GM18870 (cell line): ENCODE data around the gene FILIP1L.
A peak's percentile ranks its signal among the peaks of the same experiment; 100 is the strongest.

ENCODE experiments used
- ATAC-seq: cut with Tn5 transposase; IDR thresholded peaks from one replicate; pipeline ENCODE4 v1.9.1; 2021; ENCODE audit warnings: moderate library complexity; ENCODE audit not compliant: unreplicated experiment

The FILIP1L gene

DNA sequence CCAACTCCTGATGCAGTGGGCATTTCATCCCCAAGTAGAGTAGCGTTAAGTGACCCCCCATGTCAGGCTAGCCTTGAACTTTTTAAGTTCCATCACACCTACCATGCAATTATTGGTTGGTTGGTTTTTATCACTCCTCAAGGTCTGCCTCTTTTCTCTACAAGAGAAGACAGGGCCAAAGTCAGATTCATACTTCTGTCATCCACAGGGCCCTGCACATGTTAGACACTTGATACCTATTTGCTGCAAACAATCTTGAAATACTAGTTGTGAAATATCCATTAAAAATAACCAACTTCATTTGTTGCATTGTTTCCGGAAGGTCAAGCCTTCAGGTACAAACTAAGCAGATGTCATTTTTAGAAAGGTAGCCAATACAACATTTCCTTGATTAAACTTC is 295.5 kb downstream of the FILIP1L start:
- ATAC-seq, result no peak

- ATAC-seq, result peak; percentile 95
These were observed 296.7 kb downstream of the FILIP1L start, which contains the start of gene CMSS1 for GRCh38 chr3:99817437-99818240. TSS of gene CMSS1 (plus strand) at chr3:99817862.

DNA sequence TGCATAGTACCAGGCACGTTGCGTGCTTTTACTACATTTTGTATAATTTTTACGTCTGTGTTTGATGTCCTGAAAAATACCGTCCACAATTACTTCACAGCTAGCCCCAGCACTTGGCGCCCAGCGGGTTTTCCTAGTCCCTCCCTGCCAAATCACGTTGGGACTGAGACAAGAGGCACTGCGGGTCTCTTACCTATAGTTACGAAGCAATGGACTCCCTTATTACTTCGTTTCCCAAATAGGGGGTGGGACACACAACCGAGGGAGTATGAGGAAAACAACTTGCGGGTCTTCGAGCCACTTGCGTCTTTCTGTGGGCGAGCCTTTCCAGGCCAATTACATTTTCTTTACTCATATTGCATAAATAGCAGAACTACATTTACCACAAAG is 297.3 kb downstream of the FILIP1L start:
- ATAC-seq, result no peak

- no peak for ATAC-seq
These were observed 303.9 kb downstream of the FILIP1L start for GRCh38 chr3:99810403-99810802.

GRCh38 chr3:99809565-99809964 is 304.7 kb downstream of the FILIP1L start:
- ATAC-seq, result no peak

DNA sequence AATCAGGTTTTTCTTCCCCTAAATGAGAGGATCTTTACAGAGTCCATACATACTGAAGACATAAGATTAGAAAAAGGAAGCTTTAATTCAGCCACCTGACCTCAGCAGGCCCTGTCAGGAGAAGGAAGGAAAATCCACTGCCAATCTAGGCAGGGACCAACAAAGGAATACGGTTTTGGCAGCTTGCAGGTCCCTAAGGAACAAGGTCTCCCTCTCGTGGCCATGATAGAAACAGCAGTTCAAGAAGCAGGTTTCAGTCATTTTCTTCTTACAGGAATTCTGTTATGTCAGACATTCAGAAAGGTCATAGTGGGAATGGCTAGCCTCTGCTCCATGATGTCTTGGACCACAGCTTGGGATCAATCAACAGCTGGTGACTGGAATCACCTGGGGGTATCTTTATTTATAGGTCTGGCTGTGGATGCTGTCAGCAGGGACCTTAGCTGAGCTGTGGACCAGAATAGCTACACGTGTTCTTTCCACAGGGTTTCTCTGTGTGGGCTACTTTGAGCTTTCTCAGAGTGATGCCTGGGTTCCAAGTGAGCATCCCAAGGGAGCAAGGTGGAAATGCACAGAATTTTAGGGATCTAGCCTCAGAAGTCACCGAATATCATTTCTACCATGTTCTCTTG is 306.0 kb downstream of the FILIP1L start:
- ATAC-seq, result no peak

DNA sequence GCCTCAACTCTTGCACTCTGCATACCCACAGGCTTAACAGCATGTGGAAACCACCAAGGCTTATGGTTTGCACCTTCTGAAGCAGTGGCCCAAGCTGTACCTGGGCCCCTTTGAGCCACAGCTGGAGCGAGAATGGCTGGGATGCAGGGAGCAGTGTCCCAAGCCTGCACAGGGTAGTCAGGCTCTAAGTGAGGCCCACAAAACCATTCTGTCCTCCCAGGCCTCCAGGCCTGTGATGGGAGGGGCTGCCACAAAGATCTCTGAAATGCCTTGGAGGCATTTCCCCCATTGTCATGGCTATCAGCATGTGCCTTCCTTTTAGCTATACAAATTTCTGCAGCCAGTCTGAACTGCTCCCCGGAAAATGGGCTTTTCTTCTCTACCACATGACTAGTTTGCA is 309.1 kb downstream of the FILIP1L start:
- ATAC-seq, result no peak

DNA sequence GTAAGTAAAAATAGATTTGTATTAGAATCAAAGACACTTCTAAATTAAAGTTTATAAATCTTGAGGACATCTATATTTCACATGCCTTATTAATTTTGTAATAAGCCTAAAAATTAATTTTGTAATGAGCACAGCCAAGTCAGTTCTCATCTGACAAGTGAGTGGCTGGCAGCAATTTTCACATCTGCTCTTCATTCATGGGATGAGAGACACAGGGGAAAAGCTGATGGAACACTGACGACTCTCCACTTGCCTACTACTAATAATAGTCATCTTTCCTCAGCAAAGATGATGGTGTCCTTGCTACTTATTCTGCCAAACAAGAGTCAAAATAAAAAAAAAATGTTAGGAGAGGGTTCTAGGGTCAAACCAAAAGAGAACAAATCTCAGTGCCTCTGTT is 311.0 kb downstream of the FILIP1L start:
- no peak for ATAC-seq

DNA sequence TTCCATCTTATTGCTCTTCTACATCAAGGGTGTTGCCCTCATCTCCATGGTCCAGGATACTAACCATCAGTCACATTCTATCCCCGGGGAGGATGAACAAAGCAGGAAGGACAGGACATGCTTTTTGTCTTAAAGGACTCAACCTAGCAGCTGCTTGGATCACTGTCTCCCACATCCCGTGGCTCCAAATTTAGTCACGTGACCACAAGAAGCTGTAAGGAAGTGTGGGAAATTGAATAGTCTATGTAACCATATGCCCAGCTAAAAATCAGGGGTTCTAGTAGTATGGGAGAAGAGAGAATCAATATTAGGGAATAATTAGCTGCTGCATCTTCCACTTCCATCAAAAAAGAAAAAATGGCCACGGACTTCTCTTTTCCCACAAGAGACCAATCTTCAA is 314.9 kb downstream of the FILIP1L start:
- ATAC-seq, result no peak

GRCh38 chr3:99795573-99795972 is 318.7 kb downstream of the FILIP1L start:
- ATAC-seq, result no peak

- no peak for ATAC-seq
These were observed 319.8 kb downstream of the FILIP1L start for GRCh38 chr3:99794485-99794884.

- peak; percentile 86 for ATAC-seq
These were observed 325.1 kb downstream of the FILIP1L start for GRCh38 chr3:99789011-99789721.
